Neural cell (in vitro differentiated cells): ENCODE results near the gene ITGAV. TPM values are rescaled to one million over a fixed set of nuclear protein-coding genes. Genes with fewer than 3 reads are reported as not detected.

Source experiments
- H2AFZ ChIP-seq: fragments of 200-600, 300-800 bp; sonication (generic), shearing (Covaris generic); 2 replicates; pipeline ENCODE4 v1.6.0; 2014; ENCODE audit warnings: low read depth, mild to moderate bottlenecking, antibody characterized with exemption, low read length, moderate library complexity
- H3F3A ChIP-seq: fragments of 200-600 bp; shearing (Covaris generic); 2 replicates; pipeline ENCODE4 v1.6.1; 2016; ENCODE audit warnings: mild to moderate bottlenecking, moderate library complexity, mixed read lengths, antibody characterized with exemption, low read length; ENCODE audit not compliant: insufficient read depth, poor library complexity, severe bottlenecking
- H3K27ac ChIP-seq: fragments of 200-600, 300-800 bp; sonication (generic), shearing (Covaris generic); 2 replicates; pipeline ENCODE4 v1.5.1; 2014; ENCODE audit warnings: mild to moderate bottlenecking, low read length, moderate library complexity
- H3K27me3 ChIP-seq: fragments of 300-800, 200-600 bp; sonication (generic), shearing (Covaris generic); 2 replicates; pipeline ENCODE4 v1.6.0; 2014; ENCODE audit warnings: mild to moderate bottlenecking, low read depth, low read length, moderate library complexity; ENCODE audit not compliant: insufficient read depth
- H3K36me3 ChIP-seq: fragments of 300-800, 200-600 bp; sonication (generic), shearing (Covaris generic); 2 replicates; pipeline ENCODE4 v1.5.1; 2014; ENCODE audit warnings: mild to moderate bottlenecking, antibody characterized with exemption, low read length, moderate library complexity; ENCODE audit not compliant: insufficient read depth
- H3K4me2 ChIP-seq: fragments of 300-800, 200-600 bp; sonication (generic), shearing (Covaris generic); 2 replicates; pipeline ENCODE4 v1.6.0; 2014; ENCODE audit warnings: mild to moderate bottlenecking, low read length
- H3K4me3 ChIP-seq: fragments of 300-800, 200-600 bp; sonication (generic), shearing (Covaris generic); 2 replicates; pipeline ENCODE4 v1.5.1; 2014; ENCODE audit warnings: mild to moderate bottlenecking, low read length, moderate library complexity
- H3K79me2 ChIP-seq: fragments of 200-600 bp; shearing (Covaris generic); replicated peaks from 2 replicates; pipeline ENCODE4 v1.6.0; 2014; ENCODE audit warnings: mild to moderate bottlenecking, low read length, moderate library complexity; ENCODE audit not compliant: insufficient read depth
- H3K9ac ChIP-seq: fragments of 300-800, 200-600 bp; sonication (generic), shearing (Covaris generic); 2 replicates; pipeline ENCODE4 v1.6.1; 2016; ENCODE audit warnings: mild to moderate bottlenecking, low read length, mixed read lengths
- H3K9me2 ChIP-seq: fragments of 200-600 bp; shearing (Covaris generic); 2 replicates; pipeline ENCODE4 v1.6.1; 2016; ENCODE audit warnings: mild to moderate bottlenecking, low read length, mixed read lengths; ENCODE audit not compliant: insufficient read depth
- H3K9me3 ChIP-seq: fragments of 200-600, 300-800 bp; sonication (generic), shearing (Covaris generic); 2 replicates; pipeline ENCODE4 v1.6.1; 2016; ENCODE audit warnings: mild to moderate bottlenecking, mixed run types, low read length, moderate library complexity, mixed read lengths
- H4K20me1 ChIP-seq: fragments of 200-600 bp; shearing (Covaris generic); 2 replicates; pipeline ENCODE4 v1.6.1; 2016; ENCODE audit warnings: mild to moderate bottlenecking, mixed run types; ENCODE audit not compliant: insufficient read depth
- EP300 ChIP-seq: fragments of 450-650 bp; conservative IDR thresholded peaks from 2 replicates; pipeline ENCODE4 v1.6.1; 2014; ENCODE audit warnings: antibody characterized with exemption, mild to moderate bottlenecking, moderate library complexity; ENCODE audit not compliant: poor library complexity, severe bottlenecking
- EZH2 ChIP-seq: fragments of 200-600, 300-800 bp; shearing (Covaris generic), sonication (generic); IDR thresholded peaks from 2 replicates; pipeline ENCODE4 v1.6.1; 2014; ENCODE audit warnings: antibody characterized with exemption, low read length, borderline replicate concordance, mild to moderate bottlenecking; ENCODE audit not compliant: insufficient read depth, poor library complexity, severe bottlenecking
- MXI1 ChIP-seq: fragments of 450-650 bp; conservative IDR thresholded peaks from 2 replicates; pipeline ENCODE4 v1.6.1; 2014; ENCODE audit warnings: antibody characterized with exemption, mild to moderate bottlenecking; ENCODE audit not compliant: poor library complexity, severe bottlenecking
- POLR2AphosphoS5 ChIP-seq: IDR thresholded peaks from 2 replicates; pipeline ENCODE4 v1.6.1; 2012
- RAD21 ChIP-seq: fragments of 450-650 bp; conservative IDR thresholded peaks from 2 replicates; pipeline ENCODE4 v1.6.1; 2014; ENCODE audit warnings: antibody characterized with exemption, mild to moderate bottlenecking, moderate library complexity
- SMC3 ChIP-seq: fragments of 450-650 bp; conservative IDR thresholded peaks from 2 replicates; pipeline ENCODE4 v1.6.1; 2014; ENCODE audit warnings: antibody characterized with exemption, mild to moderate bottlenecking, moderate library complexity; ENCODE audit not compliant: poor library complexity
- TAF1 ChIP-seq: IDR thresholded peaks from 2 replicates; pipeline ENCODE4 v1.6.1; 2012; ENCODE audit warnings: low read depth
- polyA plus RNA-seq: library from polyadenylated mRNA; depleted of rRNA; stranded (reverse); fragments of >200 nt; gene quantifications from 2 replicates; pipeline ENCODE4 v1.2.3, GENCODE V29; 2014
- TF ChIP-seq, protein P1 (sequence below): IDR thresholded peaks from 2 replicates; pipeline ENCODE4 v1.6.1; 2012; ENCODE audit warnings: borderline replicate concordance
- TF ChIP-seq, protein P2 (sequence below): fragments of 450-650 bp; IDR thresholded peaks from 2 replicates; pipeline ENCODE4 v1.5.1; 2014; ENCODE audit warnings: antibody characterized with exemption, mild to moderate bottlenecking, moderate library complexity; ENCODE audit not compliant: poor library complexity, severe bottlenecking

Gene ITGAV
- polyA plus RNA-seq, 1 donor from 2014 or later, result 6.6 TPM

DNA sequence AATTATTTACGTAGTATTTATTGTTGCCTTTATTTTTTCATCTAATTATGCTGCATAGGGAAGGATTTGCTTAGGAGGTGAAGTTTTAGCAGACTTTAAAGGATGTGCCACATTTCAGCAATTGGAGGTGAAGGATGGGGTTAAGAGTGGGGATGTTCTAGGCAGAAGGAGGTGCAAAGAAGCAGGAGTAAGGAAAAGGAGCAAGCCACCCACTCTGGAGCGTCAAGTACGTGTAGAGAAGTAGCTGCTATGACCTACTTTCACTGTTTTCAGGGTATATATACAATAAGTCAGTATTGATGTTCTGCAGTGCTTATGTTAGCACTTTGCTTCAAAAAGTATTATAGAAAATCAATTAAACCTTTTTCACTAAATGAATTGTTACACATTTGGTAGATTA is 34.4 kb downstream of the ITGAV start:
- no peaks in the 10 kb centered on the region for H3K36me3 ChIP-seq
- no peaks in the 10 kb centered on the region for H3K9me3 ChIP-seq
- H3K4me3 ChIP-seq, result no peak overlapping the region
- TF ChIP-seq SMC3 (no peak), TAF1 (no peak), RAD21 (no peak), EP300 (no peak), MXI1 (no peak), EZH2 (no peak)
- TF ChIP-seq, protein P1, sequence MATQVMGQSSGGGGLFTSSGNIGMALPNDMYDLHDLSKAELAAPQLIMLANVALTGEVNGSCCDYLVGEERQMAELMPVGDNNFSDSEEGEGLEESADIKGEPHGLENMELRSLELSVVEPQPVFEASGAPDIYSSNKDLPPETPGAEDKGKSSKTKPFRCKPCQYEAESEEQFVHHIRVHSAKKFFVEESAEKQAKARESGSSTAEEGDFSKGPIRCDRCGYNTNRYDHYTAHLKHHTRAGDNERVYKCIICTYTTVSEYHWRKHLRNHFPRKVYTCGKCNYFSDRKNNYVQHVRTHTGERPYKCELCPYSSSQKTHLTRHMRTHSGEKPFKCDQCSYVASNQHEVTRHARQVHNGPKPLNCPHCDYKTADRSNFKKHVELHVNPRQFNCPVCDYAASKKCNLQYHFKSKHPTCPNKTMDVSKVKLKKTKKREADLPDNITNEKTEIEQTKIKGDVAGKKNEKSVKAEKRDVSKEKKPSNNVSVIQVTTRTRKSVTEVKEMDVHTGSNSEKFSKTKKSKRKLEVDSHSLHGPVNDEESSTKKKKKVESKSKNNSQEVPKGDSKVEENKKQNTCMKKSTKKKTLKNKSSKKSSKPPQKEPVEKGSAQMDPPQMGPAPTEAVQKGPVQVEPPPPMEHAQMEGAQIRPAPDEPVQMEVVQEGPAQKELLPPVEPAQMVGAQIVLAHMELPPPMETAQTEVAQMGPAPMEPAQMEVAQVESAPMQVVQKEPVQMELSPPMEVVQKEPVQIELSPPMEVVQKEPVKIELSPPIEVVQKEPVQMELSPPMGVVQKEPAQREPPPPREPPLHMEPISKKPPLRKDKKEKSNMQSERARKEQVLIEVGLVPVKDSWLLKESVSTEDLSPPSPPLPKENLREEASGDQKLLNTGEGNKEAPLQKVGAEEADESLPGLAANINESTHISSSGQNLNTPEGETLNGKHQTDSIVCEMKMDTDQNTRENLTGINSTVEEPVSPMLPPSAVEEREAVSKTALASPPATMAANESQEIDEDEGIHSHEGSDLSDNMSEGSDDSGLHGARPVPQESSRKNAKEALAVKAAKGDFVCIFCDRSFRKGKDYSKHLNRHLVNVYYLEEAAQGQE, result no peak
- H3K9ac ChIP-seq, result no peak overlapping the region
- H3K9me2 ChIP-seq, result no peaks in the 10 kb centered on the region
- H3F3A ChIP-seq, result no peaks in the 10 kb centered on the region
- no peaks in the 10 kb centered on the region for H3K79me2 ChIP-seq
- no peaks in the 10 kb centered on the region for H4K20me1 ChIP-seq
- H3K4me2 ChIP-seq, result no peak overlapping the region
- H3K27ac ChIP-seq, result no peak overlapping the region
- H3K27me3 ChIP-seq, result no peaks in the 10 kb centered on the region
- H2AFZ ChIP-seq, result no peak overlapping the region

DNA sequence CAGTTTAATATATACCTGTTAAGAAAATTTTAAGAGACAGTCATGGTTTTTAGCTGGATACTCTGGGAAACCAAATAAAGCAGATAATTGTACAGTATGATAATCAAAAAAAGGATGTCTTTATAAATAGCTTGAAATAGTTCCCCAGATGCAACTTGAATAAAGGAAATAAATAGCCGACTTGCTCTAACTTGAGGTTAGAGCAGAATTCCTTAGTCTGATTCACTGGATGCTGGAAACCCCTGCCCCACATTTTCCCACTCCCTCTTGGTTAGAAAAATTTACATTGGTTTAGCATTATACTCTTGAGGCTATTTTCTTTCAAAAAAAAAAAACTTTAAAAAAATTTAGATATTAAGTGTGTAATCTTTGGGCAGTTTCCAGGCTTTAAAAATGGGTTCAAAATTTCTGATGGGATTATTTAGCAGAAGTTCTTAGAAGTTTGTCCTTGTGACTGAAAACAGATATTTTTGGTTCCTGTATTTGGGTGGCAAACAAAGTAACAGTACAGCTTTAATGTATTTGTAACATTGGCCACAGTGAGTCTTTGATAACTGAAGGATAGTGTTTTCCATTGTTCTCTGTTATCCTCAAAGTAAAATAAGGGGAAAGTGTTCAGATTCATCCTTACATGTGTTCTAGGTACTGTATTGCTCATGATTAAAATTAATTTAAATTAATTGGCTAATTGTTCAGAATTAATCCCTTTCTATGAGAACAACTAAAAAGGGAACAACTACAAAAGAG is 39.6 kb downstream of the ITGAV start:
- Histone ChIP-seq H3K9ac (no peak overlapping the region), H3K36me3 (no peaks in the 10 kb centered on the region), H3K79me2 (no peaks in the 10 kb centered on the region), H4K20me1 (no peaks in the 10 kb centered on the region), H3K9me3 (no peaks in the 10 kb centered on the region), H3K9me2 (no peaks in the 10 kb centered on the region), H3F3A (no peaks in the 10 kb centered on the region), H2AFZ (no peak overlapping the region), H3K27me3 (no peaks in the 10 kb centered on the region), H3K4me2 (no peak overlapping the region), H3K4me3 (no peak overlapping the region), H3K27ac (no peak overlapping the region)
- TF ChIP-seq SMC3 (no peak), POLR2AphosphoS5 (no peak), EZH2 (no peak), RAD21 (no peak)
- TF ChIP-seq, protein P1, result no peak
- TF ChIP-seq, protein P2, sequence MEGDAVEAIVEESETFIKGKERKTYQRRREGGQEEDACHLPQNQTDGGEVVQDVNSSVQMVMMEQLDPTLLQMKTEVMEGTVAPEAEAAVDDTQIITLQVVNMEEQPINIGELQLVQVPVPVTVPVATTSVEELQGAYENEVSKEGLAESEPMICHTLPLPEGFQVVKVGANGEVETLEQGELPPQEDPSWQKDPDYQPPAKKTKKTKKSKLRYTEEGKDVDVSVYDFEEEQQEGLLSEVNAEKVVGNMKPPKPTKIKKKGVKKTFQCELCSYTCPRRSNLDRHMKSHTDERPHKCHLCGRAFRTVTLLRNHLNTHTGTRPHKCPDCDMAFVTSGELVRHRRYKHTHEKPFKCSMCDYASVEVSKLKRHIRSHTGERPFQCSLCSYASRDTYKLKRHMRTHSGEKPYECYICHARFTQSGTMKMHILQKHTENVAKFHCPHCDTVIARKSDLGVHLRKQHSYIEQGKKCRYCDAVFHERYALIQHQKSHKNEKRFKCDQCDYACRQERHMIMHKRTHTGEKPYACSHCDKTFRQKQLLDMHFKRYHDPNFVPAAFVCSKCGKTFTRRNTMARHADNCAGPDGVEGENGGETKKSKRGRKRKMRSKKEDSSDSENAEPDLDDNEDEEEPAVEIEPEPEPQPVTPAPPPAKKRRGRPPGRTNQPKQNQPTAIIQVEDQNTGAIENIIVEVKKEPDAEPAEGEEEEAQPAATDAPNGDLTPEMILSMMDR, result no peak
